K562 (cell line): ENCODE results near the gene ODAD4. TPM values are rescaled to one million over a fixed set of nuclear protein-coding genes. Genes with fewer than 3 reads are reported as not detected.

Source experiments
- ATAC-seq: fragments of 200-7000 bp; cut with Tn5 transposase; 3 replicates; pipeline ENCODE4 v1.9.1; 2020; ENCODE audit warnings: moderate library complexity
- BruUV-seq: library from RNA; stranded (reverse); fragments of 400-500 nt; replicated peaks from 2 replicates; lab custom pipeline; 2021; lab: Mats Ljungman, UMichigan
- CTCF ChIA-PET: fragments of 300-600 bp; formaldehyde crosslinking; extraction: SDS; loops from one replicate; lab custom pipeline; 2021; ENCODE audit warnings: low intra/inter-chr PET ratio; lab: Yijun Ruan, JAX
- POLR2A ChIA-PET: fragments of 300-600, 350-650 bp; sonication (Branson Sonifier 250); formaldehyde crosslinking; extraction: SDS; loops from one replicate; lab custom pipeline; 2021; ENCODE audit warnings: antibody characterized with exemption, inconsistent platforms; lab: Yijun Ruan, JAX
- DNase-seq, 4 experiments: peaks; one replicate each; pipeline versions ENCODE4 v3.0.0 to v3.0.0-alpha.2; 2011 to 2018; ENCODE audit warnings: low spot score in 3 of 4, mixed read lengths in 3 of 4; ENCODE audit errors: extremely low read depth in 1 of 4
- FAIRE-seq: peaks from 2 replicates; lab custom pipeline; 2011; peaks lifted over from hg19 to GRCh38; lab: Jason Lieb, UNC
- H2AFZ ChIP-seq: 2 replicates; pipeline ENCODE4 v1.6.0; 2011; ENCODE audit warnings: low read depth, low read length, control low read depth, inconsistent platforms
- H3K27ac ChIP-seq: fragments of 200-600 bp; 3 replicates; pipeline ENCODE4 v1.8.0; 2011; ENCODE audit warnings: low read depth, mild to moderate bottlenecking, control low read depth, inconsistent platforms, low read length, moderate library complexity, mixed read lengths; ENCODE audit errors: extremely low read depth
- H3K27me3 ChIP-seq, 2 experiments: fragments of 300-600 bp in 1 of 2; 2 replicates in 1 of 2; 3 replicates in 1 of 2; pipeline versions ENCODE4 v1.6.0 to v1.8.0; 2011; ENCODE audit warnings: inconsistent platforms in 2 of 2, low read length in 2 of 2, mild to moderate bottlenecking in 1 of 2, mixed read lengths in 1 of 2, moderate library complexity in 1 of 2; ENCODE audit not compliant: control insufficient read depth in 2 of 2, insufficient read depth in 2 of 2
- H3K36me3 ChIP-seq: fragments of 300-600 bp; 3 replicates; pipeline ENCODE4 v1.8.0; 2011; ENCODE audit warnings: mild to moderate bottlenecking, low read length, inconsistent platforms; ENCODE audit not compliant: control insufficient read depth, insufficient read depth
- H3K4me1 ChIP-seq, 2 experiments: fragments of 200-600 bp in 1 of 2; replicated peaks in 1 of 2; 2 replicates in 1 of 2; 3 replicates in 1 of 2; pipeline versions ENCODE4 v1.5.1 to v1.8.0; 2011; ENCODE audit warnings: inconsistent platforms in 2 of 2, low read length in 2 of 2, mild to moderate bottlenecking in 1 of 2, mixed read lengths in 1 of 2, moderate library complexity in 1 of 2; ENCODE audit not compliant: control insufficient read depth in 2 of 2, insufficient read depth in 2 of 2
- H3K4me2 ChIP-seq: 2 replicates; pipeline ENCODE4 v1.6.1; 2011; ENCODE audit warnings: low read length, control low read depth, inconsistent platforms, mixed read lengths; ENCODE audit not compliant: insufficient read depth
- H3K4me3 ChIP-seq: fragments of 200-600 bp; sonication (generic), shearing (Covaris generic); 2 replicates; pipeline ENCODE4 v1.5.1; 2016; ENCODE audit warnings: control low read depth, inconsistent platforms
- H3K79me2 ChIP-seq: fragments of 200-600 bp; 3 replicates; pipeline ENCODE4 v1.8.0; 2011; ENCODE audit warnings: low read length, inconsistent platforms; ENCODE audit not compliant: control insufficient read depth, insufficient read depth
- H3K9ac ChIP-seq, 2 experiments: 2 replicates each; pipeline versions ENCODE4 v1.6.0 to v1.6.1; 2011; ENCODE audit warnings: low read depth in 2 of 2, low read length in 2 of 2, control low read depth in 1 of 2, inconsistent platforms in 1 of 2, mild to moderate bottlenecking in 1 of 2, mixed read lengths in 1 of 2; ENCODE audit not compliant: insufficient read depth in 1 of 2
- H3K9me1 ChIP-seq: one replicate; pipeline ENCODE4 v1.6.0; 2011; ENCODE audit warnings: inconsistent platforms, mild to moderate bottlenecking, low read length, moderate library complexity; ENCODE audit not compliant: control insufficient read depth, insufficient read depth
- H3K9me3 ChIP-seq: replicated peaks from 2 replicates; pipeline ENCODE4 v1.5.1; 2011; ENCODE audit warnings: low read depth, low read length, inconsistent platforms; ENCODE audit not compliant: control insufficient read depth, insufficient read depth
- H4K20me1 ChIP-seq: replicated peaks from 2 replicates; pipeline ENCODE4 v1.6.1; 2011; ENCODE audit warnings: low read length, inconsistent platforms, mixed read lengths; ENCODE audit not compliant: control insufficient read depth, insufficient read depth
- NELFE ChIP-seq: IDR thresholded peaks from 2 replicates; pipeline ENCODE4 v1.6.1; 2011; ENCODE audit warnings: mild to moderate bottlenecking; ENCODE audit not compliant: insufficient read depth, insufficient read length
- POLR2AphosphoS2 ChIP-seq: IDR thresholded peaks from 2 replicates; pipeline ENCODE4 v1.6.1; 2012; ENCODE audit warnings: low read length, improper control_type of control experiment
- WGBS: fragments of 100-300 bp; shearing (Covaris generic); methylation state at CpG from one replicate; pipeline ENCODE4 v1.1.6; 2016; ENCODE audit warnings: low coverage, mixed read lengths; ENCODE audit not compliant: insufficient coverage; ENCODE audit errors: missing lambda C conversion rate; 5-methylcytosine and 5-hydroxymethylcytosine counted together
- in situ Hi-C: fragments of 300-500 bp; cut with MboI; formaldehyde crosslinking; loops from 4 replicates; pipeline ENCODE4 v1.15.0; 2018; ENCODE audit warnings: inconsistent platforms, mixed read lengths
- intact Hi-C: fragments of 100-400 bp; cut with micrococcal nuclease; formaldehyde crosslinking; loops from 2 replicates; pipeline ENCODE4 v1.14.2; 2022
- polyA plus RNA-seq, 8 experiments: library from polyadenylated mRNA; depleted of rRNA in 4 of 8; stranded (reverse) in 5 of 8; unstranded in 3 of 8; fragments of >200 nt; fragmentation: Nextera tagmentation in 2 of 8; fragmentation: Illumina TruSeq in 1 of 8; extraction: Ambion mirVana in 2 of 8; extraction: Trizol in 1 of 8; gene quantifications; 2 replicates each; pipeline versions ENCODE4 v1.2.1 to v1.2.3, GENCODE V29; 2011 to 2014; ENCODE audit warnings: inconsistent platforms in 1 of 8, missing spikeins in 1 of 8
- total RNA-seq, 7 experiments: library from RNA; depleted of rRNA in 6 of 7; stranded (reverse); fragments of >200 nt in 6 of 7; fragmentation: Illumina TruSeq in 2 of 7; extraction: Trizol in 2 of 7; gene quantifications; 2 replicates each; pipeline versions ENCODE4 v1.2.1 to v1.2.3, GENCODE V29; 2011 to 2021; ENCODE audit warnings: low replicate concordance in 1 of 7
- TF ChIP-seq, protein P1 (sequence below): fragments of 450-650 bp; conservative IDR thresholded peaks from 2 replicates; pipeline ENCODE4 v1.6.1; 2016; ENCODE audit warnings: missing genetic modification characterization, low read depth, mild to moderate bottlenecking, control low read depth, missing compliant biosample characterization

Gene ODAD4
- total and polyA plus RNA-seq, 9 of the 15 experiments (the other 6 are each of a cell fraction or from before 2014, with no cell fraction given), result 0.09 to 0.98 (median 0.51) TPM

DNA sequence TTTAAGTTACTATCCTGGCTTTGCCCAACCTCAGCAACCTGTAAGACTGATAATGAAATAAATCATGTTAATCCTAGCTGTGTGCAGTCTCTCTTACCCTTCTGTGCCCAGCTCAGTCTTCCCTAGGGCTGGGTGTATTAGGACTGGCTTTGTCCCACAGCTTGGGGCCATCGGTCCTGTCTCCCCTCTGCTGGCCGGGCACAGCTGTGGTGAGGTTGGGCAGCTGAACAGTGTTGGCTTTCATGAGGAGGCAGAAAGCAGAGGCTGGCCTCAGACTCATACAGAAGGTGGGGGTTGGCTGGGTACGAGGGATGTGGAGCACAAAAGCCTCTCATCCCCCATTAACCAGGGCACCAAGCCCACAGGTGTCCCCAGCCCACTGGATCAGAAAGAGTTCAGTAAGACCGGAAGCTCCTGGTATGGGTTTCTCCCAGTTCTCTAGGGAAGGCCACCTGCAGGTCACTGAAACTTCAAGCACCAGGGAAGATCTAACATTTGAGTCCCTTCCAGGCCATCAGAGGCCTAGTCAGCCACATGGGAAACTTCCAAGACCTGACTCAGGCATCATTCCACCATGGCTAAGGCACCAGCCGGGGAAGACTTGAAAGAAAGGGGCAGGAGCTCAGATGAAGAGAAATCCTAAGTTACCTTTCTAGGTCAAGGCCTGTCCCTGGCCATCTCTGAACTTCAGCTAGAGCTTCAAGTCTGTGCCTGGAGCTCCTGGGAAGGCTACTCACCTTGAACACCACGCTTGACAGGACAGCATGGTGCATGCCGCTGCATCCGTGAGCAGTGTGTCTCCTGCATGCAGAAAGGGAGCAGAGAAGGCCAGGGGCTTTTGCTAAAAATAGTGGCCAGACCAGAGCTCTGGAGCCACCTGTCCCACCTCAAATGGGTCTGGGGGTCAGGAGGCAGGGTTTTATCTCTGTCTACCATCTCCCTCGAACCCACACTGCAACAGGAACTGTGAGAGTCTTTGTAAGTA lies 45.0 kb downstream of the ODAD4 start:
- DNase-seq (no peak), ATAC-seq (no peak), FAIRE-seq (no peak)
- Histone ChIP-seq H3K27ac (no peak overlapping the region), H3K79me2 (no peaks in the 10 kb centered on the region; the same call in 2 of the 3 replicates), H3K9ac (0 out of 4 replicates have a peak overlapping the region, but pooled peaks of 1 of the 2 experiments have one; percentile 36), H2AFZ (no peak overlapping the region), H3K36me3 (peaks cover 85% of the 10 kb centered on the region), H3K27me3 (no peaks in the 10 kb centered on the region), H3K4me1 (peaks cover 0 to 9% of the 10 kb centered on the region in 2 experiments; a peak in 1 of 5 replicates), H3K4me3 (no peak overlapping the region), H4K20me1 (no peaks in the 10 kb centered on the region; the same call in 1 of the 2 replicates), H3K9me3 (no peaks in the 10 kb centered on the region), H3K4me2 (no peak overlapping the region), H3K9me1 (no peaks in the 10 kb centered on the region)
- CTCF ChIA-PET, result no interaction called here
- intact Hi-C loops (no loop called here), in situ Hi-C loops (no loop called here)
- peak; percentile 16; the same call in 1 of the 2 replicates for TF ChIP-seq POLR2AphosphoS2
- no peak for TF ChIP-seq NELFE
- TF ChIP-seq, protein P1, sequence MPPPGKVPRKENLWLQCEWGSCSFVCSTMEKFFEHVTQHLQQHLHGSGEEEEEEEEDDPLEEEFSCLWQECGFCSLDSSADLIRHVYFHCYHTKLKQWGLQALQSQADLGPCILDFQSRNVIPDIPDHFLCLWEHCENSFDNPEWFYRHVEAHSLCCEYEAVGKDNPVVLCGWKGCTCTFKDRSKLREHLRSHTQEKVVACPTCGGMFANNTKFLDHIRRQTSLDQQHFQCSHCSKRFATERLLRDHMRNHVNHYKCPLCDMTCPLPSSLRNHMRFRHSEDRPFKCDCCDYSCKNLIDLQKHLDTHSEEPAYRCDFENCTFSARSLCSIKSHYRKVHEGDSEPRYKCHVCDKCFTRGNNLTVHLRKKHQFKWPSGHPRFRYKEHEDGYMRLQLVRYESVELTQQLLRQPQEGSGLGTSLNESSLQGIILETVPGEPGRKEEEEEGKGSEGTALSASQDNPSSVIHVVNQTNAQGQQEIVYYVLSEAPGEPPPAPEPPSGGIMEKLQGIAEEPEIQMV (tag), result no peak
- no TSS peak for BruUV-seq
- 94% methylated on average over 9 of the region's 9 CpGs for WGBS
- POLR2A ChIA-PET, result interaction anchor here (0.6 to 4.5 kb wide), 13 partner anchors 9 to 136 kb away, joined by 3 to 28 read pairs (median 3); partner anchors contain the start of gene CNP
